ENCODE measurements around the gene RPL22.
A peak's percentile ranks its signal among the peaks of the same experiment; 100 is the strongest.

RPL22 gene

GRCh38 chr1:6150006-6150938 is 49.1 kb downstream of the RPL22 start:
- no peak for DNase-seq

- DNase-seq, result no peak
These were observed 49.8 kb downstream of the RPL22 start for GRCh38 chr1:6149597-6149996.

GRCh38 chr1:6148497-6149241 is 50.7 kb downstream of the RPL22 start:
- peak; percentile 59 for DNase-seq

GRCh38 chr1:6145864-6146410 is 53.5 kb downstream of the RPL22 start:
- no peak for DNase-seq

GRCh38 chr1:6145396-6145750 is 54.0 kb downstream of the RPL22 start:
- no peak for DNase-seq

GRCh38 chr1:6144647-6145395 is 54.6 kb downstream of the RPL22 start:
- DNase-seq, result no peak

- no peak for DNase-seq
These were observed 55.2 kb downstream of the RPL22 start for GRCh38 chr1:6144175-6144574.

GRCh38 chr1:6143395-6143794 is 56.0 kb downstream of the RPL22 start:
- no peak for DNase-seq

- no peak for DNase-seq
These were observed 56.7 kb downstream of the RPL22 start for GRCh38 chr1:6142734-6143133.

- no peak for DNase-seq
These were observed 57.3 kb downstream of the RPL22 start for GRCh38 chr1:6142036-6142621.

GRCh38 chr1:6141592-6141991 is 57.8 kb downstream of the RPL22 start:
- DNase-seq, result peak; percentile 45

- DNase-seq, result no peak
These were observed 59.0 kb downstream of the RPL22 start for GRCh38 chr1:6140413-6140812.

GRCh38 chr1:6137758-6138157 is 61.6 kb downstream of the RPL22 start:
- no peak for DNase-seq

- no peak for DNase-seq
These were observed 62.7 kb downstream of the RPL22 start for GRCh38 chr1:6136516-6137220.
